Uterus (tissue), 4 donors: Measurements from ENCODE around the gene P4HA2. TPM values are rescaled to one million over a fixed set of nuclear protein-coding genes. Genes with fewer than 3 reads are reported as not detected.

ENCODE experiments used
- DNase-seq, 2 donors: peaks; one replicate each; pipeline ENCODE4 v3.0.0-alpha.2; 2019 to 2020
- H3K27ac ChIP-seq, 2 donors: fragments of 200-600 bp; sonication (generic); 1 replicate in 1 of 2; 2 replicates in 1 of 2; pipeline ENCODE4 v1.5.1; 2016 to 2018
- H3K27me3 ChIP-seq, 2 donors: fragments of 200-600 bp; sonication (generic); one replicate each; pipeline ENCODE4 v1.5.1; 2018 to 2019; ENCODE audit warnings: control low read depth in 1 of 2
- H3K36me3 ChIP-seq, 2 donors: fragments of 200-600 bp; sonication (generic); one replicate each; pipeline ENCODE4 v1.5.1; 2019; ENCODE audit warnings: control low read depth in 1 of 2
- H3K4me1 ChIP-seq, 2 donors: fragments of 200-600 bp; sonication (generic); one replicate each; pipeline ENCODE4 v1.5.1; 2018 to 2019; ENCODE audit warnings: control low read depth in 1 of 2
- H3K4me3 ChIP-seq, 2 donors: fragments of 200-600 bp; sonication (generic); 1 replicate in 1 of 2; 2 replicates in 1 of 2; pipeline ENCODE4 v1.5.1; 2018 to 2019; ENCODE audit warnings: mild to moderate bottlenecking in 1 of 2
- H3K9me3 ChIP-seq, 2 donors: fragments of 200-600 bp; sonication (generic); one replicate each; pipeline ENCODE4 v1.5.1; 2019; ENCODE audit warnings: control low read depth in 1 of 2
- CTCF ChIP-seq, 4 experiments: fragments of 200-600 bp in 2 of 4; fragments of 450-650 bp in 2 of 4; sonication (generic) in 2 of 4; IDR thresholded peaks; one replicate each; pipeline ENCODE4 v1.5.1; 2016 to 2019; ENCODE audit warnings: antibody characterized with exemption in 4 of 4, mild to moderate bottlenecking in 2 of 4, moderate library complexity in 1 of 4
- POLR2A ChIP-seq, 2 donors: fragments of 450-650 bp; IDR thresholded peaks; one replicate each; pipeline ENCODE4 v1.6.1; 2016; ENCODE audit warnings: antibody characterized with exemption in 2 of 2, mild to moderate bottlenecking in 1 of 2, moderate library complexity in 1 of 2
- intact Hi-C: fragments of 100-400 bp; cut with DNase I; formaldehyde crosslinking; loops from one replicate; pipeline ENCODE4 v1.15.1; 2023; ENCODE audit warnings: low total_unique reads
- total RNA-seq, 4 donors: library from RNA; depleted of rRNA in 3 of 4; stranded (reverse); fragments of >200 nt in 3 of 4; gene quantifications; one replicate each; pipeline versions ENCODE4 v1.1.0 to v1.2.4, GENCODE V29; 2014 to 2023
- donor health status: DM: yes; HTN: yes; CAD: no.

P4HA2 gene
- total RNA-seq, 4 donors from 2014 or later = 19.4 to 112 (median 85.2) TPM

- Histone ChIP-seq H3K36me3 (no peaks in the 10 kb centered on the region), H3K4me3 (no peak overlapping the region), H3K9me3 (no peaks in the 10 kb centered on the region), H3K27me3 (no peaks in the 10 kb centered on the region), H3K27ac (peak overlapping the region; percentile 96 to 99), H3K4me1 (peaks cover 27 to 68% of the 10 kb centered on the region in 2 donors)
- TF ChIP-seq CTCF (IDR thresholded peaks at IDR 0.05) = no peak
- no peak for TF ChIP-seq POLR2A (IDR thresholded peaks at IDR 0.05)
- no peak for DNase-seq
- intact Hi-C loops = no loop called here
Measured at GRCh38 chr5:132266836-132267160, 39.1 kb upstream of the P4HA2 start.

DNA sequence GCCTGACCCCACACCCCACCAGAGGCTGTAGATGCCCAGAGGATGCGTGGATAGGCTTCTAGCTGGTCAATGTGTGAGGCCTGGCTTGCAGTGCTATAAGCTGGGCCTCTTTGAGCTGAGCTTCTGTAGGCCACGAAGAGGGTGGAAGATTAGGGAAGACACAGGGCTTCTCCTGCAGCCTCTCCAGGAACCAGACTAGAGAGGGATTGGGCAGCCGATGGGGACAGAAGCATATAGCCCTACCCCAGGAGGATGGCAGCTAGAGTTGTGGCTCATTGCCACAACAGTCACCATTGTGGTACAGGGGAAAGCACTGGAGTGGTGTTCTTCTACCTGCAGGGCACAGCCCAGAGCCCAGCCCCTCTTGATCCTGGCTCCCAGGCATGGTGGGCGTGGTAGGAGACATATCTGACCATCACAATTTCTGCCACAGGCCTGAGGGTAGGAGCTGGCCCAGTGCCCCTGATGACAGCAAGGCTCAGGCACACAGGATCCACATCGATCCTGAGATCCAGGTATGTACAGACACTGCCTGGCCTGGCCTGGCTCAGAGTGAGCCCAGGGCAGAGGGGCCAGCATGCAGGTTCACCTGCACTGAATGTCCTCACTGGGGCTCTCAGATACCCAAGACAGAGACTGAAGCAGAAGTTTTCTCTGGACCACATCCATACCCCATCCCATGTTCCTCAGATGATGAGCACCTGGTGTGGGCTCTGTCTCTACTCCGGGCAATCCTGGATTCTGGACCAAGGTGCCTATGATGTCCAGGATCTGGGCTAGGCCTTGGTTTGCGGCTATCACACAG, 38.6 kb upstream of the P4HA2 start:
- Histone ChIP-seq H3K9me3 (no peaks in the 10 kb centered on the region), H3K4me3 (no peak overlapping the region), H3K4me1 (peaks cover 33 to 74% of the 10 kb centered on the region in 2 donors), H3K27ac (peak overlapping the region; percentile 96 to 99), H3K27me3 (no peaks in the 10 kb centered on the region), H3K36me3 (no peaks in the 10 kb centered on the region)
- DNase-seq = peak; percentile 13 to 52
- TF ChIP-seq POLR2A (IDR thresholded peaks at IDR 0.05) = no peak
- peak in 1 of 4 experiments; percentile 1 for TF ChIP-seq CTCF (IDR thresholded peaks at IDR 0.05)
- intact Hi-C loops = no loop called here

- DNase-seq = peak; percentile 84 to 89
- intact Hi-C loops = no loop called here
- Histone ChIP-seq H3K4me1 (peaks cover 39 to 79% of the 10 kb centered on the region in 2 donors), H3K27me3 (no peaks in the 10 kb centered on the region), H3K9me3 (no peaks in the 10 kb centered on the region), H3K36me3 (no peaks in the 10 kb centered on the region), H3K27ac (peak overlapping the region; percentile 96 to 99), H3K4me3 (no peak overlapping the region)
- TF ChIP-seq POLR2A (IDR thresholded peaks at IDR 0.05) (peak; percentile 43 to 59), CTCF (IDR thresholded peaks at IDR 0.05) (no peak)
Measured at GRCh38 chr5:132265336-132266030, 37.8 kb upstream of the P4HA2 start.

- TF ChIP-seq CTCF (IDR thresholded peaks at IDR 0.05) (no peak), POLR2A (IDR thresholded peaks at IDR 0.05) (no peak)
- H3K27ac ChIP-seq = peak overlapping the region; percentile 96 to 99
- peak; percentile 63 to 78 for DNase-seq
- peaks cover 40 to 79% of the 10 kb centered on the region in 2 donors for H3K4me1 ChIP-seq
- H3K27me3 ChIP-seq = no peaks in the 10 kb centered on the region
- intact Hi-C loops = no loop called here
- H3K4me3 ChIP-seq = no peak overlapping the region
- H3K9me3 ChIP-seq = no peaks in the 10 kb centered on the region
- no peaks in the 10 kb centered on the region for H3K36me3 ChIP-seq
Measured at GRCh38 chr5:132264546-132265335, 37.1 kb upstream of the P4HA2 start.
